ENCODE data around the gene MIP.
"Not testable (repeated sequence)": the region's sequence is repeated elsewhere in the genome, so short reads cannot be mapped to it uniquely, and the experiment has no call there.

Gene MIP

DNA sequence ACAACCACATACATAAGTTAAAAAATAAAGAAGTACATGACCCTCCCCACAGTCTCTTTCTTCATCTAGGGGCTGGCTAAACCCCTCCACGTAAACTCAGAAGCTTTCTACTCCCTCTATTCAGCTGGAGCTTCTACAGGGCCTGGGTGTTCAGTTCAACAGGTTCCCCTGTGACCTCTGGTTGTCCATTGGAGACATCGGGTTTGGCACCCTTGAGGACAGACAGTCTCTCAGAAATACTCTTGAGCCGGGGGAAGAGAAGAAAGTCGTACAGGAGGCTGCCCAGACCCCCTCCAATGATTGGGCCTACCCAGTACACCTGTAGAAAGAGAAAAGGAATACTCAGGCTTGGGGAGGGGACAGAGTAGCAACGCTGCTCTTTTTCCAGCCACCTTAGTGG is 3.3 kb downstream of the MIP start:
- Histone ChIP-seq H3K4me3 (no peak overlapping the region), H3K27ac (no peak overlapping the region)
- no peak for DNase-seq (ENCODE audit: low spot score)
- TF ChIP-seq, protein P1, sequence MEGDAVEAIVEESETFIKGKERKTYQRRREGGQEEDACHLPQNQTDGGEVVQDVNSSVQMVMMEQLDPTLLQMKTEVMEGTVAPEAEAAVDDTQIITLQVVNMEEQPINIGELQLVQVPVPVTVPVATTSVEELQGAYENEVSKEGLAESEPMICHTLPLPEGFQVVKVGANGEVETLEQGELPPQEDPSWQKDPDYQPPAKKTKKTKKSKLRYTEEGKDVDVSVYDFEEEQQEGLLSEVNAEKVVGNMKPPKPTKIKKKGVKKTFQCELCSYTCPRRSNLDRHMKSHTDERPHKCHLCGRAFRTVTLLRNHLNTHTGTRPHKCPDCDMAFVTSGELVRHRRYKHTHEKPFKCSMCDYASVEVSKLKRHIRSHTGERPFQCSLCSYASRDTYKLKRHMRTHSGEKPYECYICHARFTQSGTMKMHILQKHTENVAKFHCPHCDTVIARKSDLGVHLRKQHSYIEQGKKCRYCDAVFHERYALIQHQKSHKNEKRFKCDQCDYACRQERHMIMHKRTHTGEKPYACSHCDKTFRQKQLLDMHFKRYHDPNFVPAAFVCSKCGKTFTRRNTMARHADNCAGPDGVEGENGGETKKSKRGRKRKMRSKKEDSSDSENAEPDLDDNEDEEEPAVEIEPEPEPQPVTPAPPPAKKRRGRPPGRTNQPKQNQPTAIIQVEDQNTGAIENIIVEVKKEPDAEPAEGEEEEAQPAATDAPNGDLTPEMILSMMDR (IDR thresholded peaks at IDR 0.05), result no peak

DNA sequence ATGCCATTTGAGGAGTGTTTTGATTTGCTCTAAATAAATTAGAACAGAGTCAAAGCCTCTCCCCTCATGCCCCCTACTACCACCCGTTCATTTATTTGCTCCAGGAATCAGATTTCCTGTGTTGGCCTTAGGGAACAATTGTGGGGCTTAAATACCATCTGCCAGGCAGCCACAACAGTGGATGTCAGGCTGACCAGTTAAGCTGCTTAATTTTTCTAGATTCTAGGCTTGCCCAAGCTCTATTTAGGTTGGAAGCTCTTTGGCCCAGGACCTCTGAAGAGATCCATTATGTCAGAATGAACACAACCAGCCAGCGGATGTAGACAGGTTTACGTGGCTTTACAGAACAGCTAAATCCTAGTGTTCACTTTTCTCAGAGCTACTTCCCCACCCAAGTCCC is 4.2 kb downstream of the MIP start:
- Histone ChIP-seq H3K4me3 (no peak overlapping the region), H3K27ac (no peak overlapping the region)
- TF ChIP-seq, protein P1 (IDR thresholded peaks at IDR 0.05), result no peak
- no peak for DNase-seq (ENCODE audit: low spot score)

DNA sequence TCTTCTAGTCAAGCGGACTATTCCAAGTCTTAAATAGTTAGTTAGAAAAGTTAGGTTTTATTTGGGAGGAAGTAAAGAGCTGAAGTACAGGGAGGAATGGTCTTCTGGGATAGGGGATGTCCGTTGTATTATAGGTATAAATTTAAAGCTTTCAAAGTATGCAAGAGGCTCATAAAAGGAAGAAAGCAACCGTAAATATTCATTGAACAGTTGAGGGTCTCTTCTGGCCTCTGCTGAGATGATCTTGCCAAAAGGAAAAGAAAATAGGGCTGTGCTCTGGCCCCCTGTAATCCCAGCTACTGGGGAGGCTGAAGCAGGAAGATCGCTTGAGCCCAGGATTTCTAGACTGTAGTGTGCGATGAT is 4.9 kb downstream of the MIP start:
- TF ChIP-seq, protein P1 (IDR thresholded peaks at IDR 0.05), result no peak
- no peak for DNase-seq (ENCODE audit: low spot score)
- Histone ChIP-seq H3K27ac (peak overlapping the region; percentile 87 to 88), H3K4me3 (peak overlapping the region; percentile 76)

DNA sequence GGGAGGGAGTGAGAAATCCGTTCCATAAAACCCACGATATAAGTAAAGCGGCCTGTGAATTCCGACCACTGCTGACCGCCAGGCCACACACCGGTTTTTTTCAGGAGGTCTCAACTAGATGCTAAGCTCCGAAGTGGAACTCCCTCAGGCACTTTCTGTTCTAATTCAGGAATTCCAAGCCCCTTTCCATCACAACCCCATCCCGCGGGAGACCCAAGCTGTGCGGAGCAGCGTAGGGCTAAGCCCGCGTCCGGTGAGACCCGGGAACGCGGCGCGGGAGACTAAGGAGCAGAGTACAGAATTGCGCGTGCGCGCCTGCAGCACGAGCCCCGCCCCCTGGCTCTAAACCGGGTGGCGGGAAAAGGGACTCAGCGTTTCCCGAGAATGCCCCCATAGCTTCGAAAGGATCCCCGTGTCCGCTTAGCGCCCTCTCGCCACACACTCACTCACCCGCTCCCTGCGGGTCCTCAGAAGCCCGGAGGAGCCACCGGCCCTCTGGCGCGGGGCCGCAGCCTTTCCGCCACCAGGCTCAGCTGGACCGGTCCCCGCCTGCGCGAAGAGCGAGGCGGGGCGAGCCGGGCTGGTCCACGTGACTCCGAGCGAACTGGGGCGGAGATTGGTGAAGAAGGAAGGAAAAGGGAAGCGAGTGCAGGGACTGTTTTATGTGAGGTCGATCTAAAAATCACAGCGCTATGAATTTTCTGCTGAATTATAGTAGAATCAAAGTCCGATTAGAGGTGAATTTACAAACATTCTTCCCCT is 5.4 kb downstream of the MIP start, which contains the start of gene TIMELESS:
TIMELESS (minus strand) TSS at position 567 of the 762 bp plus-strand sequence. CDS start 15,256 bp downstream, outside the sequence.
- TF ChIP-seq, protein P1 (IDR thresholded peaks at IDR 0.05), result no peak
- peak within 1 kb of the TSS; percentile 76 for H3K4me3 ChIP-seq
- peak; percentile 93 for DNase-seq (ENCODE audit: low spot score)
- H3K27ac ChIP-seq, result peak within 1 kb of the TSS; percentile 87 to 88

DNA sequence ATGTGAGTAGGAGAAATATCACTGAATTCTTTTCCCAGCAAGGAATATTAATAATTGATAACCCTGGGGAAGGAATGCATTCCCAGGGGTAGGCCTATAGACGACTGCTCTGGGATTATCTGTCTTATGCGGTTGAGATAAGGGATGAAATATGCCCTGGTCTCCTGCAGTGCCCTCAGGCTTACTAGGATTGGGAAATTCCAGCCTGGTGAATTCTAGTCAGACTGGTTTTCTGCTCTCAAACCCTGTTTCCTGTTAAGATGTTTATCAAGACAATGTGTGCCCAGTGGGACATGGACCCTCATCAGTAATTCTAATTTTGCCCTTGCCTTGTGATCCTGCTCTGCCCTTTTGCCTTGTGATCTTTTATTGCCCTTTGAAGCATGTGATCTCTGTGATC is 11.2 kb downstream of the MIP start:
- not testable (repeated sequence) for H3K27ac ChIP-seq; DNase-seq (ENCODE audit: low spot score); H3K4me3 ChIP-seq

DNA sequence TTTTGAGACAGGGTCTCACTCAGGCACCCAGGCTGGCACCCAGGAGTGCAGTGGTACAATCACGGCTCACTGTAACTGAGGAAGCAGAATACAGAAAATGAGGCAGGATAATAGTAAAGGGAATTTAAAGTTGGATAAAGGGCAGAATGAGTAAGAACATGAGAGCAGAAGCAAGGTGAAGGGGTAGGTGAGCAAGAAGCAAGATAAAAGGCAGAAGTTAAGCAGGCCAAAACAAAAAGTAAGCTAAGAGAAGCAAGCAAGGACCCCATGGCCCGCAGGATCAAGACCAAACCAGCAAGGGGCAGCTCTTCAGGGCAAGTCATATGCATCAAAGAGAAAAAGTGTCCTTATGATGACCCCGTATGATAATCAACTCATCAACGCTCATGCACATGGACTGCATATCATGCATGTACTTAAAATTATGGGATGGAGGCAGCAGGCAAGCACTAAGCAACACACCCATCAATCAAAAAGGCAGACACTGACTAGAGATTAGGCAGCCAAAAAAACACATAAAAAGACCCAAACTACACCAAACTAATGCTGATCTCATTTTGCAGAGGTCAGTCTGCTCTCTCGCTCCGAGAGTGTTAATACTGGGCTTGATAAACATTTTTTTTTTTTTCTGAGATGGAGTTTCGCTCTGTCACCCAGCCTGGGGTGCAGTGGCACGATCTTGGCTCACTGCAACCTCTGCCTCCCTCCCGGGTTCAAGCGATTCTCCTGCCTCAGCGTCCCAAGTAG is 16.9 kb downstream of the MIP start:
- TF ChIP-seq, protein P1 (IDR thresholded peaks at IDR 0.05), result no peak
- no peak overlapping the region for H3K4me3 ChIP-seq
- H3K27ac ChIP-seq, result no peak overlapping the region
- DNase-seq (ENCODE audit: low spot score), result no peak

DNA sequence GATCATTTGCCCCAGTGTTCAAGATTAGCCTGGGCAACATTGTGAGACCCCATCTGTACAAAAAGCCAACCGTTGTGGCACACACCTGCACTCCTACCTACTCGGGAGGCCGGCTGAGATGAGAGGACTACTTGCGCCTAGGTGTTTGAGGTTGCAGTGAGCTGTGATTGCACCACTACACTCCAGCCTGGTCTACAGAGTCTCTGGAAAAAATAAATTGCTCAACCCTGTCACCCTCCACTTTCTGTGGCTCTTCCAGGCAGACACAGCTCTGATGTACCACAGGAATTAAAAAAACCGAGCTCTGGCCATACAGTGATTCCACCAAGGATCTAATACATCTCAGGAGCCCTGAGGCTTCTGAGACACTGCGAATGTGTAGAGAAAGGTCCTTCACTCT is 19.6 kb downstream of the MIP start:
- H3K27ac ChIP-seq, result no peak overlapping the region
- DNase-seq (ENCODE audit: low spot score), result no peak
- no peak overlapping the region for H3K4me3 ChIP-seq
- TF ChIP-seq, protein P1 (IDR thresholded peaks at IDR 0.05), result no peak

Data from coronary artery (tissue), 2 donors.